ENCODE results near the gene ADRA2C.
"Not testable (repeated sequence)": the region's sequence is repeated elsewhere in the genome, so short reads cannot be mapped to it uniquely, and the experiment has no call there.

ADRA2C gene

GRCh38 chr4:3811621-3812020, 45.4 kb downstream of the ADRA2C start:
- no peak for TF ChIP-seq ZFX (IDR thresholded peaks at IDR 0.05; ENCODE audit: borderline replicate concordance)
- H3K27ac ChIP-seq = no peak overlapping the region

GRCh38 chr4:3812211-3812934, 46.2 kb downstream of the ADRA2C start:
- H3K27ac ChIP-seq = no peak overlapping the region
- no peak for TF ChIP-seq ZFX (IDR thresholded peaks at IDR 0.05; ENCODE audit: borderline replicate concordance)
- TF ChIP-seq CTCF (IDR thresholded peaks at IDR 0.05) = no peak

- H3K27ac ChIP-seq = no peak overlapping the region
- no peak for TF ChIP-seq ZFX (IDR thresholded peaks at IDR 0.05; ENCODE audit: borderline replicate concordance)
Observed at GRCh38 chr4:3813151-3814052, 47.2 kb downstream of the ADRA2C start.

GRCh38 chr4:3814053-3814570, 47.9 kb downstream of the ADRA2C start:
- TF ChIP-seq ZFX (IDR thresholded peaks at IDR 0.05; ENCODE audit: borderline replicate concordance) = no peak
- no peak overlapping the region for H3K27ac ChIP-seq

GRCh38 chr4:3814838-3815237, 48.7 kb downstream of the ADRA2C start:
- not testable (repeated sequence) for H3K27ac ChIP-seq

GRCh38 chr4:3816256-3816825, 50.2 kb downstream of the ADRA2C start:
- H3K27ac ChIP-seq = no peak overlapping the region
- TF ChIP-seq CTCF (IDR thresholded peaks at IDR 0.05) (no peak), ZFX (IDR thresholded peaks at IDR 0.05; ENCODE audit: borderline replicate concordance) (no peak)

- no peak for TF ChIP-seq CTCF (IDR thresholded peaks at IDR 0.05)
- no peak for TF ChIP-seq ZFX (IDR thresholded peaks at IDR 0.05; ENCODE audit: borderline replicate concordance)
Observed at GRCh38 chr4:3816983-3817960, 51.1 kb downstream of the ADRA2C start.

More at GRCh38 chr4:3816983-3817960, 51.1 kb downstream of the ADRA2C start:
- H3K27ac ChIP-seq = no peak overlapping the region
